GM11168 (cell line): ENCODE data around the gene LUZP2.

ENCODE experiments used
- in situ Hi-C: fragments of 300-500 bp; cut with MboI; formaldehyde crosslinking; loops from one replicate; pipeline ENCODE4 v1.12.0; 2022; ENCODE audit warnings: low sequenced_read_pairs; ENCODE audit not compliant: unreplicated experiment

LUZP2 gene

GRCh38 chr11:24697522-24698111, 200.8 kb downstream of the LUZP2 start:
- in situ Hi-C loops = no loop called here

GRCh38 chr11:24704716-24705115, 207.9 kb downstream of the LUZP2 start:
- in situ Hi-C loops = no loop called here

- in situ Hi-C loops = no loop called here
Observed at GRCh38 chr11:24705474-24705873, 208.6 kb downstream of the LUZP2 start.

GRCh38 chr11:24708616-24709015, 211.8 kb downstream of the LUZP2 start:
- in situ Hi-C loops = no loop called here

GRCh38 chr11:24709928-24710565, 213.2 kb downstream of the LUZP2 start:
- in situ Hi-C loops = no loop called here

- in situ Hi-C loops = no loop called here
Observed at GRCh38 chr11:24714601-24715000, 217.7 kb downstream of the LUZP2 start.

- in situ Hi-C loops = no loop called here
Observed at GRCh38 chr11:24716403-24716802, 219.6 kb downstream of the LUZP2 start.

GRCh38 chr11:24723231-24723630, 226.4 kb downstream of the LUZP2 start:
- in situ Hi-C loops = no loop called here

GRCh38 chr11:24731554-24731953, 234.7 kb downstream of the LUZP2 start:
- in situ Hi-C loops = no loop called here

- in situ Hi-C loops = no loop called here
Observed at GRCh38 chr11:24734742-24735237, 237.9 kb downstream of the LUZP2 start.

GRCh38 chr11:24738972-24739371, 242.1 kb downstream of the LUZP2 start:
- in situ Hi-C loops = no loop called here

GRCh38 chr11:24739637-24740036, 242.8 kb downstream of the LUZP2 start:
- in situ Hi-C loops = no loop called here

GRCh38 chr11:24747275-24748251, 250.7 kb downstream of the LUZP2 start:
- in situ Hi-C loops = no loop called here

- in situ Hi-C loops = no loop called here
Observed at GRCh38 chr11:24748261-24748660, 251.4 kb downstream of the LUZP2 start.

- in situ Hi-C loops = no loop called here
Observed at GRCh38 chr11:24754406-24754805, 257.6 kb downstream of the LUZP2 start.

GRCh38 chr11:24755260-24755839, 258.5 kb downstream of the LUZP2 start:
- in situ Hi-C loops = no loop called here

GRCh38 chr11:24759742-24760141, 262.9 kb downstream of the LUZP2 start:
- in situ Hi-C loops = no loop called here

- in situ Hi-C loops = no loop called here
Observed at GRCh38 chr11:24760681-24761080, 263.8 kb downstream of the LUZP2 start.

GRCh38 chr11:24762076-24762475, 265.2 kb downstream of the LUZP2 start:
- in situ Hi-C loops = no loop called here

- in situ Hi-C loops = no loop called here
Observed at GRCh38 chr11:24767411-24767810, 270.6 kb downstream of the LUZP2 start.

- in situ Hi-C loops = no loop called here
Observed at GRCh38 chr11:24773322-24773721, 276.5 kb downstream of the LUZP2 start.
